Neural progenitor cell (in vitro differentiated cells): ENCODE data around the gene BRCA1.

Experiments used
- EZH2 ChIP-seq: fragments of 200-600 bp; sonication (generic); IDR thresholded peaks from 2 replicates; pipeline ENCODE4 v1.6.1; 2017; ENCODE audit warnings: antibody characterized with exemption, mild to moderate bottlenecking, moderate library complexity
- TF ChIP-seq, protein P1 (sequence below): fragments of 200-600 bp; sonication (generic); IDR thresholded peaks from 2 replicates; pipeline ENCODE4 v1.5.1; 2017; ENCODE audit warnings: antibody characterized with exemption, mild to moderate bottlenecking

DNA sequence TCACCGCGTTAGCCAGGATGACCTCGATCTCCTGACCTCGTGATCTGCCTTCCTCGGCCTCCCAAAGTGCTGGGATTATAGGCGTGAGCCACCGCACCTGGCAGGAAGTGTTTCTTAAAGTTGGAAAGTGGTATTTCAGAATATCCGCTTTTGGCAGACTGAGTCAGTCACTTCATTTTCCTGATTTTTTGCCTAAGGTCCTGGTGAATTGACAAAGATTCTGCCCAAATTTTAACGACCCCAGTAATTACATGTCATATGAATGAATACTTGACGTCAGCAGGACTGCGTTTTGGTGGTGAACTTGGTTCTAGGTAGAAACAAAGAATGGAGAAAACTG, 4.5 kb upstream of the BRCA1 start:
- TF ChIP-seq, protein P1, sequence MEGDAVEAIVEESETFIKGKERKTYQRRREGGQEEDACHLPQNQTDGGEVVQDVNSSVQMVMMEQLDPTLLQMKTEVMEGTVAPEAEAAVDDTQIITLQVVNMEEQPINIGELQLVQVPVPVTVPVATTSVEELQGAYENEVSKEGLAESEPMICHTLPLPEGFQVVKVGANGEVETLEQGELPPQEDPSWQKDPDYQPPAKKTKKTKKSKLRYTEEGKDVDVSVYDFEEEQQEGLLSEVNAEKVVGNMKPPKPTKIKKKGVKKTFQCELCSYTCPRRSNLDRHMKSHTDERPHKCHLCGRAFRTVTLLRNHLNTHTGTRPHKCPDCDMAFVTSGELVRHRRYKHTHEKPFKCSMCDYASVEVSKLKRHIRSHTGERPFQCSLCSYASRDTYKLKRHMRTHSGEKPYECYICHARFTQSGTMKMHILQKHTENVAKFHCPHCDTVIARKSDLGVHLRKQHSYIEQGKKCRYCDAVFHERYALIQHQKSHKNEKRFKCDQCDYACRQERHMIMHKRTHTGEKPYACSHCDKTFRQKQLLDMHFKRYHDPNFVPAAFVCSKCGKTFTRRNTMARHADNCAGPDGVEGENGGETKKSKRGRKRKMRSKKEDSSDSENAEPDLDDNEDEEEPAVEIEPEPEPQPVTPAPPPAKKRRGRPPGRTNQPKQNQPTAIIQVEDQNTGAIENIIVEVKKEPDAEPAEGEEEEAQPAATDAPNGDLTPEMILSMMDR, result no peak
- TF ChIP-seq EZH2, result no peak
